Breast epithelium (tissue), 3 donors: ENCODE measurements around the gene THSD1.

Experiments used
- POLR2A ChIP-seq: fragments of 450-650 bp; IDR thresholded peaks from one replicate; pipeline ENCODE4 v1.6.1; 2016; ENCODE audit warnings: antibody characterized with exemption, mild to moderate bottlenecking, moderate library complexity
- TF ChIP-seq, protein P1 (sequence below), 3 donors: fragments of 450-650 bp; IDR thresholded peaks; one replicate each; pipeline ENCODE4 v1.5.1; 2016 to 2017; ENCODE audit warnings: antibody characterized with exemption in 3 of 3, mild to moderate bottlenecking in 3 of 3, moderate library complexity in 3 of 3

DNA sequence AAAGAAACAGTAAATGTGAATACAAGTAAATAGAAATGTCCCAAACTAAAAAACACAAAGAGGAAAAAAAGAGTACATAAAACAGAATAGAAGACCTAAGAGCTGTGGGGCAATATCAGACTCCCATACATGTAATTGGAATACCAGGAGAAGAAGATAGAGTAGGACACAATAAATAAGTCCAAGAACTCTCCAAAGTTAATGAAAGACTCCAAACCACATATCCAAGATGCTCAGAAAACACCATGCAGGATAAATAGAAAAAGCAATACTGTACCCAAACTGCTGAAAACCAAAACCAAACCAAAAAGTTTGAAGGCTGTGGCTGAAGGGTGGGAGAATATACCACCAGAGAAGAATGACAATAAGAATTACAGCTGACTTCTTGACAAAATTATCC, 18.3 kb downstream of the THSD1 start:
- no peak for TF ChIP-seq POLR2A
- TF ChIP-seq, protein P1, sequence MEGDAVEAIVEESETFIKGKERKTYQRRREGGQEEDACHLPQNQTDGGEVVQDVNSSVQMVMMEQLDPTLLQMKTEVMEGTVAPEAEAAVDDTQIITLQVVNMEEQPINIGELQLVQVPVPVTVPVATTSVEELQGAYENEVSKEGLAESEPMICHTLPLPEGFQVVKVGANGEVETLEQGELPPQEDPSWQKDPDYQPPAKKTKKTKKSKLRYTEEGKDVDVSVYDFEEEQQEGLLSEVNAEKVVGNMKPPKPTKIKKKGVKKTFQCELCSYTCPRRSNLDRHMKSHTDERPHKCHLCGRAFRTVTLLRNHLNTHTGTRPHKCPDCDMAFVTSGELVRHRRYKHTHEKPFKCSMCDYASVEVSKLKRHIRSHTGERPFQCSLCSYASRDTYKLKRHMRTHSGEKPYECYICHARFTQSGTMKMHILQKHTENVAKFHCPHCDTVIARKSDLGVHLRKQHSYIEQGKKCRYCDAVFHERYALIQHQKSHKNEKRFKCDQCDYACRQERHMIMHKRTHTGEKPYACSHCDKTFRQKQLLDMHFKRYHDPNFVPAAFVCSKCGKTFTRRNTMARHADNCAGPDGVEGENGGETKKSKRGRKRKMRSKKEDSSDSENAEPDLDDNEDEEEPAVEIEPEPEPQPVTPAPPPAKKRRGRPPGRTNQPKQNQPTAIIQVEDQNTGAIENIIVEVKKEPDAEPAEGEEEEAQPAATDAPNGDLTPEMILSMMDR (IDR thresholded peaks at IDR 0.05): no peak
